ENCODE measurements around the gene ATXN7L1. TPM values are rescaled to one million over a fixed set of nuclear protein-coding genes. Genes with fewer than 3 reads are reported as not detected.
A peak's percentile ranks its signal among the peaks of the same experiment; 100 is the strongest.

ATXN7L1 gene
- total and polyA plus RNA-seq, 8 donors: 2.3 to 9.3 (median 5.0) TPM

DNA sequence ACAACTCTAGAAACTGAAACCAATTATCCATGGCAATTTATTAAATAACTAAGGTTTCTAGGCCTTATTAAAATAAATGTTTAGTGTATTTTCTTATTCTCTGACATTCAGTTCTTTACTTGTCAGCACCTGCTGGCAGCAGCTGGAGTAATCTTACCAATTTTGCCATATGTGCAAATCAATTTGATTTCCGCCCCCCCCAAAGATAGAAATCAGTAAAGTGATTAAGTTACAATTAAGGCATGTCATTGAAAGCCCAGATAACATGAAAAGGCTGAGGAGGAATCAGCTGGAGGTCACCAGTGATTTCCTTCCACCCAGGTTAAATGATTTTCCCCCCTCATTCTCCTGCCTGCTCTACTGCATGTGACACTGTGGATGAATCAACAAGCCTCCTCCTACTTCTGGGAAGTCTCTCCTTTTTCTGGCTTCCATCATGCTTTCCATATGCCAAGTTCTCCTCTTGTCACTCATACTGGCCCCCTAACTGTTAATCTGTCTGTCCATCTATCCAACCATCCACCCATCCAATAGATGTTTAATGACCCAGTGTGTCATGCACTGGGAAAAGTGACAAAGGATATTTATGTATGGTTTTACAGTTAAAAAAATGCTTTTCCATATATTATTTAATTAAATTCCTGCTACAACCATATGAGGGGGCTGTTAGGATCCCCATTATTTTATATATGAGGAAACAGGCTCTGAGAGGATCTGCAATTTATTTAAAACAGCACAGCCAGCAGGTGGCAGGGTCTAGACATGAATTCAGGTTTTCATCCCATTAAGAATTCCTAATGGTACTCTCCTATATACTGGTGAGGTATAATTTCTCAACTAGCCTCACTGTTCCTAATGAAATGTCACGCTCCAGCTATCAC, 116.5 kb downstream of the ATXN7L1 start:
- Histone ChIP-seq H3K27ac (no peak overlapping the region), H3K4me3 (no peak overlapping the region), H3K36me3 (no peaks in the 10 kb centered on the region), H3K9me3 (no peaks in the 10 kb centered on the region), H3K4me1 (no peaks in the 10 kb centered on the region), H3K27me3 (no peaks in the 10 kb centered on the region)
- ATAC-seq: peak in 3 of 4 donors; percentile 76 to 82 (median 82)
- intact Hi-C loops (cut with DNase I): loop anchor here in 2 of 3 donors (10.0 kb wide), 1 partner anchor 285 kb away; no protein-coding TSS in a partner anchor
- peak; percentile 26 for FAIRE-seq
- WGBS, 2 donors: 81 to 93% methylated on average over 2 of the region's 2 CpGs
- peak in 2 of 6 donors; percentile 5 to 43 for DNase-seq
- TF ChIP-seq, protein P1, sequence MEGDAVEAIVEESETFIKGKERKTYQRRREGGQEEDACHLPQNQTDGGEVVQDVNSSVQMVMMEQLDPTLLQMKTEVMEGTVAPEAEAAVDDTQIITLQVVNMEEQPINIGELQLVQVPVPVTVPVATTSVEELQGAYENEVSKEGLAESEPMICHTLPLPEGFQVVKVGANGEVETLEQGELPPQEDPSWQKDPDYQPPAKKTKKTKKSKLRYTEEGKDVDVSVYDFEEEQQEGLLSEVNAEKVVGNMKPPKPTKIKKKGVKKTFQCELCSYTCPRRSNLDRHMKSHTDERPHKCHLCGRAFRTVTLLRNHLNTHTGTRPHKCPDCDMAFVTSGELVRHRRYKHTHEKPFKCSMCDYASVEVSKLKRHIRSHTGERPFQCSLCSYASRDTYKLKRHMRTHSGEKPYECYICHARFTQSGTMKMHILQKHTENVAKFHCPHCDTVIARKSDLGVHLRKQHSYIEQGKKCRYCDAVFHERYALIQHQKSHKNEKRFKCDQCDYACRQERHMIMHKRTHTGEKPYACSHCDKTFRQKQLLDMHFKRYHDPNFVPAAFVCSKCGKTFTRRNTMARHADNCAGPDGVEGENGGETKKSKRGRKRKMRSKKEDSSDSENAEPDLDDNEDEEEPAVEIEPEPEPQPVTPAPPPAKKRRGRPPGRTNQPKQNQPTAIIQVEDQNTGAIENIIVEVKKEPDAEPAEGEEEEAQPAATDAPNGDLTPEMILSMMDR (IDR thresholded peaks at IDR 0.05): peak in 2 of 4 donors; percentile 24 to 34

DNA sequence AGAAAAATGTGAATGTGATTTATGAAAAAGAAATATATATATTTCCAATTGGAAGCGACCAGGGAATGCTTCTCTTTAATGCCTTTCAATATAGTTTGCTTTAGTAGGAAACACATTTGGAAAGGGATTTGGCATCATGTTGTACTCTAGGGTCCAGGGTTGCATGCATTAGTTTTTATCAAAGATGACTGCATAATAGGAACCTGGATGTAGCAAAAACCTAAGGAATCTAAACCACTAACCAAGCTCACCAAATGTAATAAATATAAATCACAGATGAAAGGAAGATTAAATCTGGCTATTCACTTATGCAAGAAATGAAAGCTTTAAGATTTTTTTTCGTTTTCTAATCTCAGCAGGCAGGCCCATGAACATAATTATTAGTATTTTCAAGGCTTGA, 120.0 kb downstream of the ATXN7L1 start:
- no peaks in the 10 kb centered on the region for H3K9me3 ChIP-seq
- H3K4me1 ChIP-seq: no peaks in the 10 kb centered on the region
- no peak for DNase-seq
- FAIRE-seq: no peak
- TF ChIP-seq, protein P1 (IDR thresholded peaks at IDR 0.05): no peak
- no peaks in the 10 kb centered on the region for H3K36me3 ChIP-seq
- H3K4me3 ChIP-seq: no peak overlapping the region
- WGBS, 2 donors: 44 to 76% methylated on average over 2 of the region's 2 CpGs
- H3K27ac ChIP-seq: no peak overlapping the region
- ATAC-seq: no peak
- H3K27me3 ChIP-seq: no peaks in the 10 kb centered on the region
- intact Hi-C loops (cut with DNase I): no loop called here

DNA sequence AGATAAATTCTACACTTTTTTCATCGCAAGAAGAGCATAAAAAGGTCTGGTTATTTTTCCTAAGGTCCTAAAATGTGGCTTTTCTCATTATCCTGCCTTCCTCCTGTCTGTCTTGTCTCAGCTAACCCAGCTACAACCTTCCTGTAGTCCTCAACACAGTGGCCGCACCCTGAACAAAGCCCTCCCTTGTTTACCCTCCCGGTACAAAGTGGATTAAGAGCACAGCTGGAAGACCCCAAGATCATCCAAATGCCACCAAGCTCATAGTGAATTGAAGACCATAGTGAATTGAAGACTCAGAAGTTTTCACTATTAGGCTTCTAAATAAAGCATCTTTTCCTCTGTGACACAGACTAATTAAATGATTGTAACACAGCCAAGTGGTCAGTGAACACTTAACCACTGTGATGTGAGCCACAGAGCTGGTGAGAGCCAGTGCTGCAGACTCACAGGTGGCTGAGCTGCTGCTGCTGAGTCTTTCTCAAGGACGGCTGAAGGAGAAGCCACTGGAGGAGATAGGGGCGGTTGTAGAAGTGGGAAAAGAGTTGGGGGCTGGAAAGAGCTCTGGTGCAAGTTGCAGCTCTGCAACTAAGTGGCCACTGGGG, 123.6 kb downstream of the ATXN7L1 start:
- Histone ChIP-seq H3K4me3 (no peak overlapping the region), H3K4me1 (no peaks in the 10 kb centered on the region), H3K36me3 (no peaks in the 10 kb centered on the region), H3K27ac (no peak overlapping the region), H3K27me3 (no peaks in the 10 kb centered on the region), H3K9me3 (no peaks in the 10 kb centered on the region)
- no peak for ATAC-seq
- intact Hi-C loops (cut with DNase I): no loop called here
- no peak for FAIRE-seq
- TF ChIP-seq, protein P1 (IDR thresholded peaks at IDR 0.05): no peak
- 90 to 92% methylated on average over 5 of the region's 5 CpGs for WGBS, 2 donors
- no peak for DNase-seq

DNA sequence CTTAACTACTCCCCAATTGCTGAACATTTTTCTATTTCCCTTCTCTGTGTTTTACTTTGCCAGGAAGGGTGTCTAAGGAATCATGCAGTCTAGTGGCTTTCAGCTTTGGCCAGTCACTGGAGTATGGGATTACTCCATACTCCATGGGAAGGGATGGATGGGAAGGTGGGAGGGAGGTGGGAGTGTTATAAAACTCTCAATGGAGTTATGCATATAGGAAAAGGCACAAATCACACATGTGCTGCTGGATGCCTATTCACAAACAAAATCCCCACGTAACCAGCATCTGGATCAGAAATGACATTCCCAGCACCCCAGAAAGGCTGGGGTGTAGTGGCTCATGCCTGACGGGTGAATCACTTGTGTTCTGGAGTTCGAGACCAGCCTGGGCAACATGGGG, 125.3 kb downstream of the ATXN7L1 start:
- Histone ChIP-seq H3K4me1 (no peaks in the 10 kb centered on the region), H3K9me3 (no peaks in the 10 kb centered on the region), H3K36me3 (no peaks in the 10 kb centered on the region), H3K27me3 (no peaks in the 10 kb centered on the region), H3K27ac (no peak overlapping the region), H3K4me3 (no peak overlapping the region)
- ATAC-seq: no peak
- no peak for FAIRE-seq
- TF ChIP-seq, protein P1 (IDR thresholded peaks at IDR 0.05): no peak
- no peak for DNase-seq
- intact Hi-C loops (cut with DNase I): no loop called here
- 91 to 93% methylated on average over 3 of the region's 3 CpGs for WGBS, 2 donors
